ENCODE results near the gene TTLL11. TPM values are rescaled to one million over a fixed set of nuclear protein-coding genes. Genes with fewer than 3 reads are reported as not detected.

TTLL11 gene
- total and polyA plus RNA-seq, 2 of the 8 experiments (the other 6 are each of a cell fraction or from before 2014, with no cell fraction given) = 0.56 to 0.80 TPM

GRCh38 chr9:121780177-121781040, 312.7 kb downstream of the TTLL11 start:
- H3K4me1 ChIP-seq (replicated peaks in 1 of 4; ENCODE audit: control insufficient read depth in 3 of 4, insufficient read depth in 4 of 4, low read length in 3 of 4) = peaks cover 0 to 16% (median 10%) of the 10 kb centered on the region in 4 experiments; a peak in 6 of 7 replicates
- ChIA-PET CTCF (ENCODE audit: partially characterized antibody) (interaction anchor here (1.0 kb wide), 1 partner anchor 45 kb away, joined by 3 read pairs; no protein-coding TSS in a partner anchor), POLR2A (ENCODE audit: partially characterized antibody) (no interaction called here)
- no peak overlapping the region for H3K14ac ChIP-seq (ENCODE audit: insufficient read length)
- 92% methylated on average over 17 of the region's 17 CpGs; no CpG with 5 or more reads in 1 of the 2 experiments for WGBS, 2 experiments (ENCODE audit: extremely low coverage in 1 of 2, insufficient coverage in 1 of 2, insufficient read length in 1 of 2, insufficient replicate concordance in 2 of 2, low coverage in 1 of 2, low lambda C conversion rate in 2 of 2, missing lambda C conversion rate in 1 of 2)
- peaks cover 2 to 21% (median 15%) of the 10 kb centered on the region in 4 experiments; a peak in 7 of 8 replicates for H3K36me3 ChIP-seq (ENCODE audit: control insufficient read depth in 2 of 4, insufficient read depth in 4 of 4, low read length in 3 of 4)
- H3K9ac ChIP-seq (replicated peaks in 1 of 4; ENCODE audit: extremely low read depth in 1 of 4, low read depth in 3 of 4, low read length in 3 of 4) = no peak overlapping the region
- no peak overlapping the region for H3K4ac ChIP-seq (replicated peaks; ENCODE audit: insufficient read length, low read depth, low read length)
- 0 out of 2 replicates have a peak, but pooled peaks cover 2% of the 10 kb centered on the region for H3K23me2 ChIP-seq (ENCODE audit: low read depth, low read length)
- H3K4me2 ChIP-seq (ENCODE audit: insufficient read depth in 1 of 2, low read depth in 2 of 2, low read length in 2 of 2) = no peak overlapping the region
- no peak for DNase-seq (ENCODE audit: low read depth in 1 of 2, low spot score in 2 of 2)
- no peak overlapping the region for H2BK15ac ChIP-seq (ENCODE audit: low read length)
- no peak overlapping the region for H3K4me3 ChIP-seq (ENCODE audit: extremely low read depth in 1 of 4, insufficient read depth in 2 of 4, low read depth in 3 of 4, low read length in 4 of 4)
- FAIRE-seq = no peak
- no peaks in the 10 kb centered on the region for H3K79me1 ChIP-seq (ENCODE audit: low read depth, low read length)
- TF ChIP-seq BRCA1 (IDR thresholded peaks at IDR 0.05; ENCODE audit: low read depth, low read length) = no peak
- no peak for TF ChIP-seq SIN3A (conservative IDR thresholded peaks at IDR 0.05 in 1 of 2, IDR thresholded peaks at IDR 0.05 in 1 of 2; ENCODE audit: low read depth in 1 of 2, low read length in 2 of 2)
- no peak overlapping the region for H2AFZ ChIP-seq (ENCODE audit: low read length)
- H4K20me1 ChIP-seq (replicated peaks in 1 of 2; ENCODE audit: control insufficient read depth in 1 of 2, insufficient read depth in 2 of 2, low read length in 2 of 2) = peaks cover 0 to 5% of the 10 kb centered on the region in 2 experiments
- no peak overlapping the region for H2AK5ac ChIP-seq (ENCODE audit: low read depth, low read length)
- H3K79me2 ChIP-seq (ENCODE audit: control insufficient read depth in 1 of 2, insufficient read depth in 2 of 2, low read length in 2 of 2) = no peaks in the 10 kb centered on the region; a peak in 1 of 4 replicates
- H3K23ac ChIP-seq (ENCODE audit: insufficient read length) = no peak overlapping the region
- H2BK120ac ChIP-seq (replicated peaks; ENCODE audit: low read depth, low read length) = no peak overlapping the region
- no peaks in the 10 kb centered on the region for H3K9me3 ChIP-seq (ENCODE audit: insufficient read depth in 2 of 2, low read depth in 1 of 2, low read length in 1 of 2)
- no peaks in the 10 kb centered on the region for H3K27me3 ChIP-seq (replicated peaks in 1 of 4; ENCODE audit: control insufficient read depth in 3 of 4, extremely low read depth in 1 of 4, insufficient read depth in 3 of 4, low read length in 3 of 4)
- H2BK20ac ChIP-seq (ENCODE audit: low read length) = no peak overlapping the region
- no peak overlapping the region for H3K18ac ChIP-seq (ENCODE audit: extremely low read depth, low read length)
- H3K56ac ChIP-seq (replicated peaks; ENCODE audit: insufficient read length, low read depth, low read length) = no peak overlapping the region
- no peak overlapping the region for H4K5ac ChIP-seq (ENCODE audit: insufficient read length, low read depth, low read length)
- H4K8ac ChIP-seq (ENCODE audit: extremely low read depth, insufficient read depth, low read length) = no peak overlapping the region
- H2BK12ac ChIP-seq (ENCODE audit: low read depth, low read length) = no peak overlapping the region
- H4K91ac ChIP-seq (replicated peaks; ENCODE audit: insufficient read length, low read length) = no peak overlapping the region
- H2BK5ac ChIP-seq (ENCODE audit: low read depth, low read length) = peak overlapping the region; percentile 56
- no peak overlapping the region for H3K27ac ChIP-seq (ENCODE audit: low read depth, low read length)

Data from H1 (cell line).